ENCODE data around the gene OPRM1. TPM values are rescaled to one million over a fixed set of nuclear protein-coding genes. Genes with fewer than 3 reads are reported as not detected.

The OPRM1 gene
- total and polyA plus RNA-seq, 2 of the 8 experiments (the other 6 are each of a cell fraction or from before 2014, with no cell fraction given): not detected

DNA sequence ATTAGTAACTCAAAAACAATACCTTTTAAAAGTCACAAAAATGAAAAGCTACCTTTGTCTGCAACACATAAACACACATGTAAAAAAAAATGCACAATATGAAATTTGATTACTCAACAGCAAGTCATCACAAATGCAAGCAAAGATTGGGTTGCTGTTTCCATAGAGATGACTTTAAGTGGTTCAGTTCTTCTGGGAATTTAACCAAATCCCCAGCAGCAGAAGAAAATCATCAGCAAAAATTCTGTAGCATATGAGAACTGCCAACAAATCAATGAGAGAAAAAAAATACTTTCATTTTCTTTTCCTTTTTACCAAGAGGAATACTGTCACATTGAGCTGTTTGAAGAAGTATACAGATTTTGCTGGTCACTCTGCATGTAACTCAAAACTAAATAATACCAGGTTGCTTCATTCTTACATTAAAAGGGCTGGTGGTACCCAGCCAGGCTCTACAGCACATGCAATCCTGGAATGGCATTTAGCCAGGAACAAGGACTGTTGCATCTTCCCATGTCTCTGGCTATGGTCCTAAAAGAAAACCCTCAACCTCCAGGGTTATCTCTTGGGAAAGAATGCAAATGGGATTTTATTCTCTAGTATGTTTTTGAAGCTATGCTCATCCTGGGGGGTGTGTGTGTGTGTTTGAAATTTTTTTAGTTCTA, 158.3 kb downstream of the OPRM1 start:
- H2BK5ac ChIP-seq (ENCODE audit: low read depth, low read length): no peak overlapping the region
- no peak overlapping the region for H4K5ac ChIP-seq (ENCODE audit: insufficient read length, low read depth, low read length)
- no peaks in the 10 kb centered on the region for H3K9me3 ChIP-seq (ENCODE audit: insufficient read depth in 2 of 2, low read depth in 1 of 2, low read length in 1 of 2)
- H2AK5ac ChIP-seq (ENCODE audit: low read depth, low read length): no peak overlapping the region
- H3K18ac ChIP-seq (ENCODE audit: extremely low read depth, low read length): no peak overlapping the region
- no peak overlapping the region for H2BK20ac ChIP-seq (ENCODE audit: low read length)
- H3K79me1 ChIP-seq (ENCODE audit: low read depth, low read length): no peaks in the 10 kb centered on the region
- H3K4me3 ChIP-seq (ENCODE audit: extremely low read depth in 1 of 4, insufficient read depth in 2 of 4, low read depth in 3 of 4, low read length in 4 of 4): no peak overlapping the region
- H2BK120ac ChIP-seq (replicated peaks; ENCODE audit: low read depth, low read length): no peak overlapping the region
- no peak overlapping the region for H2BK12ac ChIP-seq (ENCODE audit: low read depth, low read length)
- no peak overlapping the region for H3K4me2 ChIP-seq (ENCODE audit: insufficient read depth in 1 of 2, low read depth in 2 of 2, low read length in 2 of 2)
- no peaks in the 10 kb centered on the region for H3K23me2 ChIP-seq (ENCODE audit: low read depth, low read length)
- H3K27me3 ChIP-seq (replicated peaks in 1 of 4; ENCODE audit: control insufficient read depth in 3 of 4, extremely low read depth in 1 of 4, insufficient read depth in 3 of 4, low read length in 3 of 4): no peaks in the 10 kb centered on the region
- no peaks in the 10 kb centered on the region for H3K79me2 ChIP-seq (ENCODE audit: control insufficient read depth in 1 of 2, insufficient read depth in 2 of 2, low read length in 2 of 2)
- no peak overlapping the region for H3K27ac ChIP-seq (ENCODE audit: low read depth, low read length)
- H2AFZ ChIP-seq (ENCODE audit: low read length): no peak overlapping the region
- H4K91ac ChIP-seq (replicated peaks; ENCODE audit: insufficient read length, low read length): no peak overlapping the region
- FAIRE-seq (no peak), DNase-seq (ENCODE audit: low read depth in 1 of 2, low spot score in 2 of 2) (no peak)
- no peak overlapping the region for H4K8ac ChIP-seq (ENCODE audit: extremely low read depth, insufficient read depth, low read length)
- no peaks in the 10 kb centered on the region for H3K36me3 ChIP-seq (ENCODE audit: control insufficient read depth in 2 of 4, insufficient read depth in 4 of 4, low read length in 3 of 4)
- H3K4ac ChIP-seq (replicated peaks; ENCODE audit: insufficient read length, low read depth, low read length): no peak overlapping the region
- ChIA-PET POLR2A (ENCODE audit: partially characterized antibody) (interaction anchor here (0.6 kb wide), 1 partner anchor 22 kb away, joined by 3 read pairs; no protein-coding TSS in a partner anchor), CTCF (ENCODE audit: partially characterized antibody) (interaction anchor here (1.0 kb wide), 1 partner anchor 9 kb away, joined by 3 read pairs; no protein-coding TSS in a partner anchor)
- no peak overlapping the region for H2BK15ac ChIP-seq (ENCODE audit: low read length)
- no peak for TF ChIP-seq JUN (IDR thresholded peaks at IDR 0.05; ENCODE audit: low read depth, low read length)
- TF ChIP-seq, protein P1, sequence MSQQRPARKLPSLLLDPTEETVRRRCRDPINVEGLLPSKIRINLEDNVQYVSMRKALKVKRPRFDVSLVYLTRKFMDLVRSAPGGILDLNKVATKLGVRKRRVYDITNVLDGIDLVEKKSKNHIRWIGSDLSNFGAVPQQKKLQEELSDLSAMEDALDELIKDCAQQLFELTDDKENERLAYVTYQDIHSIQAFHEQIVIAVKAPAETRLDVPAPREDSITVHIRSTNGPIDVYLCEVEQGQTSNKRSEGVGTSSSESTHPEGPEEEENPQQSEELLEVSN (IDR thresholded peaks at IDR 0.05): no peak
- H4K20me1 ChIP-seq (replicated peaks in 1 of 2; ENCODE audit: control insufficient read depth in 1 of 2, insufficient read depth in 2 of 2, low read length in 2 of 2): no peaks in the 10 kb centered on the region
- no peak overlapping the region for H3K9ac ChIP-seq (replicated peaks in 1 of 4; ENCODE audit: extremely low read depth in 1 of 4, low read depth in 3 of 4, low read length in 3 of 4)
- H3K56ac ChIP-seq (replicated peaks; ENCODE audit: insufficient read length, low read depth, low read length): no peak overlapping the region
- H3K4me1 ChIP-seq (replicated peaks in 1 of 4; ENCODE audit: control insufficient read depth in 3 of 4, insufficient read depth in 4 of 4, low read length in 3 of 4): no peaks in the 10 kb centered on the region
- no peak overlapping the region for H3K14ac ChIP-seq (ENCODE audit: insufficient read length)
- no peak overlapping the region for H3K23ac ChIP-seq (ENCODE audit: insufficient read length)

Measured in H1 (cell line).